DND-41 (cell line): ENCODE measurements around the gene COL13A1.

Experiments used
- CTCF ChIP-seq: IDR thresholded peaks from 2 replicates; pipeline ENCODE4 v1.5.1; 2012; ENCODE audit warnings: borderline replicate concordance, low read length, moderate library complexity, mild to moderate bottlenecking; ENCODE audit not compliant: poor library complexity, severe bottlenecking; ENCODE audit errors: extremely low read depth
- EZH2 ChIP-seq: IDR thresholded peaks from 3 replicates; pipeline ENCODE4 v1.6.1; 2012; ENCODE audit warnings: borderline replicate concordance, low read depth, mild to moderate bottlenecking, moderate library complexity, low read length, inconsistent platforms; ENCODE audit not compliant: severe bottlenecking

- TF ChIP-seq CTCF (no peak), EZH2 (no peak)
Observed at GRCh38 chr10:69807696-69808095, 6.0 kb downstream of the COL13A1 start.
